GM19025 (cell line): ENCODE results near the gene TMEM181.
"Not testable (repeated sequence)": the region's sequence is repeated elsewhere in the genome, so short reads cannot be mapped to it uniquely, and the experiment has no call there.

Source experiments
- ATAC-seq: cut with Tn5 transposase; IDR thresholded peaks from one replicate; pipeline ENCODE4 v1.9.1; 2021; ENCODE audit warnings: mild to moderate bottlenecking, low read depth, moderate library complexity; ENCODE audit not compliant: unreplicated experiment

TMEM181 gene

DNA sequence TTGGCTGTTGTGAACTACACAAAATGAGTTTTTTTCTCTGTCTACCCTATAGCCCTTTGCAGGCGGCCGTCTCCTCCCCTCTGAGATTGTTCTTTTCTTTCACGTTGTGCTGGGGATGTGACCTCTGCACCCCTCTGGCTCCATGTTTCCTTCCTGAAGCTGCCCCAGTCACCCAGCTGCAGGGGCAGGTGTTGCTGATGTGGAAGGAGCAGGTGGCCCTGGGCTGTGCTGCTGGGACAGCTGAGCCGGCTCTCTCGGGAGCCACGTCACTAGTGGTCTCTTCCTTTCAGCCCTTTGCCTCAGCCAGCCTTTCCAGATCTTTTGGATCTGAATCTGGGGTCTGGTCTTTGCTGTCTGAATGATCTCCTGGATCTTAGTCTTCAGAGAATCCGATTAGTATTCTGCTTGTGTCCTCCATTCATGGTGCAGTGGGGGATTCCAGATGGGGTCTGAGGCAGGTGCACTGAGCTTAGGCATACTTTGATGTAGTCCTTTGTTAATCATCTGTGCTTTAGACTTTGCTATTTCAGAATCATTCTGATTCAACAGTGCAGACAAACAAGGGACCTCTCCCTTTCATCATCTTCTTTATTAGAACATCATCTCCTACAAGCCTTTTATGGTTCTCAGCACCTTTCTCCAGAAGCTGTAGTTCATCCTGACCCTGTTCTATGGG is 31.4 kb downstream of the TMEM181 start:
- no peak for ATAC-seq

DNA sequence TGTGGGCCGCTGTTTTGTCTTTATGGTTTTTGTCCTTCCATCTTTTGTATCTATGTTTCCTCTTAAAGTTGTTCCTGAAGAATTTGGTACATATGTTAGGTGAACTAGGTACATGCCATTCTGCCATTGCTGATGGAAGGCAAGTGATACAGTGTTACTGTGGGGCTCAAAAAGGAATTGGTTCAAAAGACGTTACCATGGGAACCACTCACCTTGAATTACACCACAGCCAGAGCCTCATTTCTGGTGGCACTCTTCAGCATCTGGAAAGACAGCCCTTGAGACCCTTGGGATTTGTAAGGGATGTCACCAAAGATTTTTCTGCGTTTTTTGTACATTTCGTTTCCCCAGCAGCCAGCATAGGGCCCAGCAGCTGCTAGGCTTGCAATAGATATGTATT is 31.9 kb downstream of the TMEM181 start:
- ATAC-seq, result no peak

DNA sequence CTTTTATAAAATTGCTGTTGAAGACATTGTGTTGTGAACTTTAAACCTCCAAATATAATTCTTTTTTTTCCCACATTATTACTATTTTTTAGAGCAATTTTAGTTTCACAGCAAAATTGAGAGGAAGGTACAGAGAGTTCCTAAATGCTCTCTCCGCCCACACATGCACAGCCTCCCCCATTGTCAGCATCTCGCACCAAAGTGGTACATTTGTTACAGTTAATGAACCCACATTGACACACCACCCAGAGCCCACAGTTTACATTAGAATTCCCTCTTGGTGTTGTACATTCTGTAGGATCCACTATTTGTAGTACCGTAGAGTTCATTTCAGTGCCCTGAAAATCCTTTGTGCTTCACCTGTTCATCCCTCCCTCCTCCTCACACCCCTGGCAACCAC is 33.8 kb downstream of the TMEM181 start:
- no peak for ATAC-seq

- no peak for ATAC-seq
These were observed 35.3 kb downstream of the TMEM181 start for GRCh38 chr6:158595223-158595622.

DNA sequence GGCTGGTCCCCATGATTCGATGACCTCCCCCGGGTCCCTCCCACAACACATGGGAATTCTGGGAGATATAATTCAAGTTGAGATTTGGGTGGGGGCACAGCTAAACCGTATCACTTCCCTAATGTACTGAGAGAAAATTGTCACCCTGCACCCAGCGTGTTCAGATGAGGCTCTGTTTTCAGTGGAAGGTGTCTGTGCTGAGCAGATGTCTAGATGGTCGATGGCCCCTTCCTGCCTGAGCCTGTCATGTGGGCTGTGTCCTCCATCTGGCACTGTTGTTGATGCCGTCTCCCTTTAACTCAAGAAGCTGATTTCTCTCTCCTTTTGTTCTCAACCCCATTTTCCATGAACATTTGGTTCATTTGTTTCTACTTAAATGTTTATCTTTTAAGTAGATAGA is 37.0 kb downstream of the TMEM181 start:
- no peak for ATAC-seq

DNA sequence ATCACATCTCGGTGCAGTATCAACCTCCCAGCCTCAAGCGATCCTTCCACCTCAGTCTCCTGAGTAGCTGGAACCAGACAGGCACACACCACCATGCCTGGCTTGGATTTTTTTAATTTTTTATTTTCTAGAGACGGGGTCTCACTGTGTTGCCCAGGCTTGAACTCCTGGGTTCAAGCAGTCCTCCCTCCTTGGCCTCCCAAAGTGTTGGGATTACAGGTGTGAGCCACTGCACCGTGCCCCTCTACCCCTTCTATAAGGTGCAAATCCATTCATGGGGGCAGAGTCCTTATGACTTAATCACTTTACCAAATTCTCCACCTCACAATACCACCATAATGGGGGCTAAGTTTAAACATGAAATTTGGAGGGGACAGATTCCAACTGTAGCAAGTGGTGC is 37.7 kb downstream of the TMEM181 start:
- no peak for ATAC-seq

DNA sequence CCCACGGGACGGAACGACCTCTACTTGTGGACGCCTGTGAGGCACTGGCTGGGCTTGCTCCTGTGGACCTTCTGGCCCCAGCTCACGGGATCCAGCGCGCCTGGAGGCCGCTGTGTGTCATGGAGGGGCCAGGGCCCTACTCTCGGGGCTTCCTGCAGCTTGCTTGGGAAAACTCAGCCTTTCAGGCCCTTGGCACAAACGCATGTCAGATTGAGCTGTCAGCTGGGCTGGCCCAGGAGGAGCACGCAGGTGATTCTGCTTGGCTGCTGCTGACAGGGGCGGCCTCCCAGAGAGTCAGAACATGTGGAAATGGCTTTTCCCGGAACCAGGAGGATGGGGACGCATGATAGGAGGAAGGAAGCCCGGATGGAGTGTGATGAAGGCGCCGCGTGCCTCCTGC is 39.7 kb downstream of the TMEM181 start:
- no peak for ATAC-seq

DNA sequence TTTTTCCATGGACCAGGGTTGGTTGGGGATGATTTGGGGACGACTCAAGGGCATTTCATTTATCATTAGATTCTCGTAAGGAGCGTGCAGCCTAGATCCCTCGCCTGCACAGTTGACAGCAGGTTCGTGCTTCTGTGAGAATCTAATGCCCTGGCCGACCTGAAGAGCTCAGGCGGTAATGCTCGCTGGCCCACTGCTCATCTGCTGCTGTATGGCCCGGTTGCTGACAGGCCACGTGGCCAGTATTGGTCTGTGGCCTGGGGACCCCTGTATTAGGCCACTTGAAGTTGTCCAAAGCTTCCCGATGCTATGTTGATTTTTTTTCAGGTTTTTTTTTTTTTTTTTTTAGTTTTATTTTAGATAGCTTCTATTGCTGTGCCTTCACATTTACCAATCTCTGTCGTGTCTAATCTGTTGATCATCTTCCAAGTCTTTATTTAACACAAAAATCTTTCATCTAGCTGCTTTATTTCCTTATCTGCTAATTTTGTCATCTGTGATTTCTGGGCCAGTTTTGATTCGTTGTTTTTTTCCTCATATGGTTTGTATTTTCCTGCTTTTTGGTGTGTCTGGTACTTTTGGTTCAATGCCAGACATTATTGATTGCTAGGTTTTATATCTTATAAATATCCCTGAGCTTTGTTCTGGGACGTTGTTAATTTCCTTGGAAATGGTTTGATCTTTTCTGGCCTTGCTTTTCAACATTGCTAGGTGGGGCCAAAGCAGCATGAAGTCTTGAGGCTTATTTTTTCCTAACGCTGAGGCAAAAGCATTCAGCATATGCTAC is 43.6 kb downstream of the TMEM181 start:
- no peak for ATAC-seq

GRCh38 chr6:158604048-158604406 is 44.1 kb downstream of the TMEM181 start:
- no peak for ATAC-seq

DNA sequence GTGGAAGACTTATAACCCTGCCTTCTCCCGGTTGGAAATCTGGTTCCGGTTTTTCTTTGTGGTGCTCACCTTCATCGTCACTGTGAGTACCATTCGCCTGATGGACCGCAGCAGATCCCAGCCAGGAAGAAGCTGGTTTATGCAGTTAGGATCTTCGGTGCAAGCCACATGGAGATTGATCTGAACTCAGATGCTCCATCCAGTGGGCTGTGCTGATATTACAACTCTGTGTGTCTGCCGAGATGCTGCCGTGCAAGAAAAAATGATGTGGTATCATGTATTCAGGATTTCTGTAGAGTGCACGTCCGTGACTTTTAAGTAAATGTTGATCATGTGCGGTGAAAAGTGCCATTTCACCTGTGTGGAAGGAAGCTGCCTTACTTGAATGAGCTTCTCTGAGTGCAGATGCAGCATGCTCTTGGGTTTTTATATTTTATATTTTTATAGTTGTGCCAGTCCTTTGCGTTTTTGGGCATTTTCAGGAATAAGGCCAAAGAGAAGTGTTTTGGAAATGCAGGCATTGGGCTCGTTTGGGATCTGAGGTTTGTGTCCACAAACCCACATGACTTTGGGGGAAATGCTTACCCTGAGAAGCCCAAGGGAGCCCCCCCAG is 45.5 kb downstream of the TMEM181 start:
- ATAC-seq, result no peak

DNA sequence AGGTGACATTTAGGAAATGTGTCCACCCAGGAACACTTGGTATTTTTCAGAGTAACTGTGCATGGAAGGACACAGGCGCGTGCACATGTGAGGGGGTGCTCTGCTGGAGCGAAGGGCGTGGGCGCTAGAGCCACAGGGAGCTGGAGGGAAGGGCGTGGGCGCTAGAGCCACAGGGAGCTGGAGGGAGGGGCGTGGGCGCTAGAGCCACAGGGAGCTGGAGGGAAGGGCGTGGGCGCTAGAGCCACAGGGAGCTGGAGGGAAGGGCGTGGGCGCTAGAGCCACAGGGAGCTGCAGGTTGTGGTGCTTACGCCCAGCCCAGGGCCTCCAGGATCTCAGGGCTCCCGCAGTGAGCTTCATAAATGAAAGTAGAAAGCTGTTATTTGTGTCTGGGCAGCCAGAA is 46.1 kb downstream of the TMEM181 start:
- not testable (repeated sequence) for ATAC-seq

- ATAC-seq, result no peak
These were observed 47.0 kb downstream of the TMEM181 start for GRCh38 chr6:158606935-158607334.

DNA sequence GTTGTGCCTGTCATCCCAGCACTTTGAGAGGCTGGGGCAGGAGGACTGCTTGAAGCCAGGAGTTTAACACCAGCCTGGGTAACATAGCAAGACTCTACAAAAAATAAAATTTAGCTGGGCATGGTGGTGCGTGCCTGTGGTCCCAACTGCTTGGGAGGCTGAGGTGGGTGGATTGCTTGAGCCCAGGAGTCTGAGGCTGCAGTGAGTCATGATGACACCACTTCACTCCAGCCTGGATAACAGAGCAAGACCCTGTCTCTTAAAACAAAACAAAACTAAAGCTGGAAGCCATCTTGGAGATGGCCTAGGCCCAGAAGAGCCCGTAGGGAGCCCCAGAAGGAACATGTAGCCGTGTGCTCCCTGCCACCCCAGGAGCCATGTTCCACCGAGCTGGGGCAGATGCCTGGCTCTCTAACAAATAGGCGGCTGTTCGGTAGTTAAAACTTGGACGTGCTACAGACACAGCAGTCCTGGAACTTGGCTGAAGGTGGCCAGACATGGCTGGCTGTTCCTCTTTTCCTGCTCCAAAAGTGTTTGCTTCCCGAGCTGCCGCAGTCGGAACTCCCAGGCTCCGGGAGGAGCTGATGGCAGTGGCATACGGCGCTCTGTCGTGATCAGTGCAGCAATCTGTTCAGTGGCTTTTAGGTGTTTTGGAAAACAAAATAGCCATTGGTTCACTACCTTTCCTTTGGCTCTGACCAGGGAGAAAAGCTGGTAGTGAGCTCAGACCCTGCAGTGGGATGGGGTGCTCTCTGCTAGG is 47.7 kb downstream of the TMEM181 start:
- no peak for ATAC-seq

DNA sequence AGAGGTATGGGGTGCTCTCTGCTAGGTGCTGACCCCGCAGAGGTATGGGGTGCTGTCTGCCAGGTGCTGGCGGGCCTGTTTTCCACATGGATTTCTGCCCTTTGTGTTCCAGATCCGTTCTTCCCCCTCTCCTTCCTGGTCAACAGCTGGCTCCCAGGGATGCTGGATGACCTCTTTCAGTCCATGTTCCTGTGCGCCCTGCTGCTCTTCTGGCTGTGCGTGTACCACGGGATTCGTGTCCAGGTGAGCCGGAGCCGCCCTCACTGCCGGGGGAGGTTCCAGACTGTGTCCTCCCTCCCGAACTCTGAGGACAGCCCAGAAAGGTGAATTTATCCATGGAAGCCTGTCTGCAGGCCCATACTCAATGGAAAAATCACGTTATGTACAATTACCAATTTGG is 48.3 kb downstream of the TMEM181 start:
- ATAC-seq, result no peak

- ATAC-seq, result no peak
These were observed 49.7 kb downstream of the TMEM181 start for GRCh38 chr6:158609455-158610155.

DNA sequence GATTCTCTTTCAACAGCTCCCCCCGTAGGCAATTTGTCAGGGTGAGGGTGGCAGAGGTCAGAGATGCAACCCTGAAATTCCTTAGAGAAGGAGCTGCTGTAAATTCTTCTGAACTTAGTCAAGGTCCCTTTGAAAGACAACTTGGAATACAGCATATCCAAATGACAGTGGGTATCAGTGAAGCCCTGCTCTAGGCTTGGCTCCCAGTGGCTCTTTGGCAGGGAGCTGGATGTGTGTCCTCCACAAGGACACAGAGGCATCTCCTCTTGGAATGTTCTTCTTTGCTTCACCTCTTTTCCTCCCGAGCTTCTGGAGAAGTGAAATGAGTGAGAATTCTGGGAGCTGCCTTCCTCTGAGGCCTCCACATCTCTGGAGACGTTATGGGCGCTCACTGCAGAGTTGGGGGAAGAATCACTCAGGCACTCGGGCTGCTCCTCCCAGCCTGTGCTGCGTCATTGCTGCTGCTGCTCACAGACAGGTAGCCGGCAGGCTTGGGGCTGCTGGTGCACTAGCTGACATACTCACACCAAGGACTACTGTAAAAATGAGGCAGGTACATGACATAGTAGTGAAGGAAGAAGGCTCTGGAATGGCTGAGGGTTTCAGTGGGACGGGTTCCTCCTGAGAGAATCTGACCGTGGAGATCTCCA is 50.6 kb downstream of the TMEM181 start:
- ATAC-seq, result no peak

GRCh38 chr6:158611039-158611438 is 51.1 kb downstream of the TMEM181 start:
- ATAC-seq, result no peak

DNA sequence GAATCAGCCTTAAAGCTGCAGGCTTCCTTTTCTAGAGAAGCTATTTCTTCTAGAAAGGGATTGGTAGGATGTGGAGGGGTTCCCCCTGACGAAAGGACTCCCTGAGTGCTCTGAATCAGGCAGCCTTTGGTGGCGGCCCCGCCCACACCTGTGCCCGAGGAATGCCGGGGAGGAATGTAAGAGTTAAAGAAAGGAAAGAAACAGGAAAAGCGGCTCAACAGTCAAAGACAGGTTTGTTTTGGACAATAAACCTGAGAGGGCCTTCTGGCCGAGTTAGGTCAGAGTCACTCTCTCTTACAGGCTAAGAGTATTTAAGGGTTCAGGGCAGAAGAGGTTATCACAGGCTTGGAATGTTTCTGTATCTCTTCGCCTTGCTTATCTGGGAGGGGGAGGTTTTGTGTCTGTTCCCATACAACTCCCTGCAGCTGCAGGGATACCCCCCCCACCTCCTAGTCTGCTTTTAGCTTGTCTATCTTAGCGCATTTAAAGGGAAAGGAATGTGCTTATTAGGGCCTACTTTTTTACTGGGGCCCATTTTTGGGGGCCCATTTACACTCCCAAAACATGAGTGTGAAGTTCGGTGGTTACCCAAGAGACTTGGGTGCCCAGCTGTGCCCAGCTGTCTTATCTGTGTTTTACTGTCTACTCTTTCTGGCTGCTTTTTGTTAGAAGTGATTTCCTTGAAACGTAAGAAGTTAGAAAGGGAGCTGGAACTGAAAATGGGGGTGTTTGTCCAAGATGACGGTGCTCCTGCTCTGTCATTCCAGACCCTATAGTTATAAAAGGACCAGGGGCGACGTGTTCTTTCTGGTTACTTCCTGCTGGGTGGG is 51.9 kb downstream of the TMEM181 start:
- ATAC-seq, result no peak

- not testable (repeated sequence) for ATAC-seq
These were observed 54.7 kb downstream of the TMEM181 start for GRCh38 chr6:158614606-158615005.
